ENCODE results near the gene OR2T12.

DNA sequence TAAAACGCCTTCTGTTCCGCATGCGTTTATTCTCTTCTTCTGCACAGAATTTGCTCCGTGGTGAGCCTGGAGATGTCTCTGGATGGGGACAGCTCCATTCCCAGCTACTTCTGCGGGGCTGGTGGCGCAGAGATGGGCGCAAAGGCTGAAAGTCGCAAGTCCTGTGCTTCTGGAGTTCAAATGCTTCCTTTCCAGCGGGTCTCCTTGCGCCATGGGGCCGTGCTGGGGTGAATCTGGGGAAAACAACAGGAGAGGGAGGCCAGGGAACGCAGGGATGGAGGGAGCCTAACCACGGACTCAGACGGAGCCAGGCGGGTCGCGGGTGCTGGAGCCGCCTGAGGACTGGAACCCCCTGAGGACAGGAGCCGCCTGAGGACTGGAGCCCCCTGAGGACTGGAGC is 2.9 kb upstream of the OR2T12 start:
- TF ChIP-seq CTCF (IDR thresholded peaks at IDR 0.05) (no peak), POLR2A (IDR thresholded peaks at IDR 0.05) (no peak)

Data from testis (tissue), 2 donors.